Measurements from ENCODE around the gene VPS33B. TPM values are rescaled to one million over a fixed set of nuclear protein-coding genes. Genes with fewer than 3 reads are reported as not detected.

Gene VPS33B
- total and polyA plus RNA-seq, 2 of the 8 experiments (the other 6 are each of a cell fraction or from before 2014, with no cell fraction given) = 11.8 to 17.3 TPM

DNA sequence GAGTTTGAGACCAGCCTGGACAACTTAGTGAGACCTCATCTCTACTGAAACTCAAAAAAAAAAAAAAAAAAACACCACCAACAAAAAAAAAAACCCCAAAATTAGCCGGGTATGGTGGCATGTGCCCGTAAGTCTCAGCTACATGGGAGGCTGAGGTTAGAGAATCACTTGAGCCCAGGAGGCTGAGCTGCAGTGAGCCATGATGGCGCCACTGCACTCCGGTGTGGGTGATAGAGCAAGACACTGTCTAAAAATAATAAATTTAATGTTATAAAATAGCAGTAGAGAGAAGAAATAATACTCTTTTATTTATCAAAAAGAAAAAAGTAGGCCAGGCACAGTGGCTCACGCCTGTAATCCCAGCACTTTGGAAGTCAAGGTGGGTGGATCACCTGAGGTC lies 50.3 kb downstream of the VPS33B start:
- Histone ChIP-seq H3K56ac (replicated peaks; ENCODE audit: insufficient read length, low read depth, low read length) (no peak overlapping the region), H3K23me2 (ENCODE audit: low read depth, low read length) (no peaks in the 10 kb centered on the region), H3K4me2 (ENCODE audit: insufficient read depth in 1 of 2, low read depth in 2 of 2, low read length in 2 of 2) (no peak overlapping the region), H2BK5ac (ENCODE audit: low read depth, low read length) (no peak overlapping the region), H3K36me3 (ENCODE audit: control insufficient read depth in 2 of 4, insufficient read depth in 4 of 4, low read length in 3 of 4) (peaks cover 42 to 88% (median 74%) of the 10 kb centered on the region in 4 experiments), H3K9me3 (ENCODE audit: insufficient read depth in 2 of 2, low read depth in 1 of 2, low read length in 1 of 2) (no peaks in the 10 kb centered on the region), H4K5ac (ENCODE audit: insufficient read length, low read depth, low read length) (no peak overlapping the region), H3K4ac (replicated peaks; ENCODE audit: insufficient read length, low read depth, low read length) (no peak overlapping the region), H3K4me1 (replicated peaks in 1 of 4; ENCODE audit: control insufficient read depth in 3 of 4, insufficient read depth in 4 of 4, low read length in 3 of 4) (no peaks in the 10 kb centered on the region), H3K27me3 (replicated peaks in 1 of 4; ENCODE audit: control insufficient read depth in 3 of 4, extremely low read depth in 1 of 4, insufficient read depth in 3 of 4, low read length in 3 of 4) (no peaks in the 10 kb centered on the region), H2AFZ (ENCODE audit: low read length) (no peak overlapping the region), H3K18ac (ENCODE audit: extremely low read depth, low read length) (no peak overlapping the region), H3K14ac (ENCODE audit: insufficient read length) (no peak overlapping the region), H3K79me1 (ENCODE audit: low read depth, low read length) (no peaks in the 10 kb centered on the region), H4K8ac (ENCODE audit: extremely low read depth, insufficient read depth, low read length) (no peak overlapping the region), H2AK5ac (ENCODE audit: low read depth, low read length) (no peak overlapping the region), H3K23ac (ENCODE audit: insufficient read length) (no peak overlapping the region), H2BK120ac (replicated peaks; ENCODE audit: low read depth, low read length) (no peak overlapping the region), H3K79me2 (ENCODE audit: control insufficient read depth in 1 of 2, insufficient read depth in 2 of 2, low read length in 2 of 2) (no peaks in the 10 kb centered on the region), H2BK12ac (ENCODE audit: low read depth, low read length) (no peak overlapping the region), H4K20me1 (replicated peaks in 1 of 2; ENCODE audit: control insufficient read depth in 1 of 2, insufficient read depth in 2 of 2, low read length in 2 of 2) (peaks cover 3 to 8% of the 10 kb centered on the region in 2 experiments), H2BK15ac (ENCODE audit: low read length) (no peak overlapping the region), H3K9ac (replicated peaks in 1 of 4; ENCODE audit: extremely low read depth in 1 of 4, low read depth in 3 of 4, low read length in 3 of 4) (no peak overlapping the region), H3K4me3 (ENCODE audit: extremely low read depth in 1 of 4, insufficient read depth in 2 of 4, low read depth in 3 of 4, low read length in 4 of 4) (no peak overlapping the region), H3K27ac (ENCODE audit: low read depth, low read length) (no peak overlapping the region), H2BK20ac (ENCODE audit: low read length) (no peak overlapping the region), H4K91ac (replicated peaks; ENCODE audit: insufficient read length, low read length) (no peak overlapping the region)
- FAIRE-seq = no peak
- DNase-seq (ENCODE audit: low read depth in 1 of 2, low spot score in 2 of 2) = no peak
- ChIA-PET CTCF (ENCODE audit: partially characterized antibody) (interaction anchor here (0.7 to 1.2 kb wide), 3 partner anchors 12 to 55 kb away, joined by 3 to 4 read pairs (median 3); no protein-coding TSS in a partner anchor), POLR2A (ENCODE audit: partially characterized antibody) (interaction anchor here (1.6 kb wide), 1 partner anchor 11 kb away, joined by 3 read pairs; no protein-coding TSS in a partner anchor)
- 91% methylated on average over 5 of the region's 5 CpGs; no CpG with 5 or more reads in 1 of the 2 experiments for WGBS, 2 experiments (ENCODE audit: extremely low coverage in 1 of 2, insufficient coverage in 1 of 2, insufficient read length in 1 of 2, insufficient replicate concordance in 2 of 2, low coverage in 1 of 2, low lambda C conversion rate in 2 of 2, missing lambda C conversion rate in 1 of 2)
- TF ChIP-seq SIRT6 (IDR thresholded peaks at IDR 0.05; ENCODE audit: low read length) = no peak
- TF ChIP-seq ZNF274 (IDR thresholded peaks at IDR 0.05; ENCODE audit: borderline replicate concordance, extremely low read depth, low read length) = no peak
- no peak for TF ChIP-seq TEAD4 (IDR thresholded peaks at IDR 0.05; ENCODE audit: low read depth, low read length)
- TF ChIP-seq SUZ12 (IDR thresholded peaks at IDR 0.05; ENCODE audit: low read length) = no peak
- TF ChIP-seq, protein P1, sequence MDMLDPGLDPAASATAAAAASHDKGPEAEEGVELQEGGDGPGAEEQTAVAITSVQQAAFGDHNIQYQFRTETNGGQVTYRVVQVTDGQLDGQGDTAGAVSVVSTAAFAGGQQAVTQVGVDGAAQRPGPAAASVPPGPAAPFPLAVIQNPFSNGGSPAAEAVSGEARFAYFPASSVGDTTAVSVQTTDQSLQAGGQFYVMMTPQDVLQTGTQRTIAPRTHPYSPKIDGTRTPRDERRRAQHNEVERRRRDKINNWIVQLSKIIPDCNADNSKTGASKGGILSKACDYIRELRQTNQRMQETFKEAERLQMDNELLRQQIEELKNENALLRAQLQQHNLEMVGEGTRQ (IDR thresholded peaks at IDR 0.05; ENCODE audit: low read length) = no peak
- TF ChIP-seq SP4 (IDR thresholded peaks at IDR 0.05; ENCODE audit: low read length) = no peak
- TF ChIP-seq TAF7 (optimal IDR thresholded peaks at IDR 0.05; ENCODE audit: borderline replicate concordance, low read depth, low read length) = no peak
- TF ChIP-seq RBBP5 (IDR thresholded peaks at IDR 0.05; ENCODE audit: borderline replicate concordance, low read depth, low read length) = no peak
- TF ChIP-seq, protein P2, sequence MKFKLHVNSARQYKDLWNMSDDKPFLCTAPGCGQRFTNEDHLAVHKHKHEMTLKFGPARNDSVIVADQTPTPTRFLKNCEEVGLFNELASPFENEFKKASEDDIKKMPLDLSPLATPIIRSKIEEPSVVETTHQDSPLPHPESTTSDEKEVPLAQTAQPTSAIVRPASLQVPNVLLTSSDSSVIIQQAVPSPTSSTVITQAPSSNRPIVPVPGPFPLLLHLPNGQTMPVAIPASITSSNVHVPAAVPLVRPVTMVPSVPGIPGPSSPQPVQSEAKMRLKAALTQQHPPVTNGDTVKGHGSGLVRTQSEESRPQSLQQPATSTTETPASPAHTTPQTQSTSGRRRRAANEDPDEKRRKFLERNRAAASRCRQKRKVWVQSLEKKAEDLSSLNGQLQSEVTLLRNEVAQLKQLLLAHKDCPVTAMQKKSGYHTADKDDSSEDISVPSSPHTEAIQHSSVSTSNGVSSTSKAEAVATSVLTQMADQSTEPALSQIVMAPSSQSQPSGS (IDR thresholded peaks at IDR 0.05; ENCODE audit: low read length) = no peak
- TF ChIP-seq KDM5A (IDR thresholded peaks at IDR 0.05; ENCODE audit: low read length) = no peak
- no peak for TF ChIP-seq CBX8 (IDR thresholded peaks at IDR 0.05; ENCODE audit: borderline replicate concordance, low read depth, low read length)
- TF ChIP-seq CHD1 (IDR thresholded peaks at IDR 0.05; ENCODE audit: low read depth, low read length) = no peak

Measured in H1 (cell line).